ENCODE data around the gene PIP5K1C. TPM values are rescaled to one million over a fixed set of nuclear protein-coding genes. Genes with fewer than 3 reads are reported as not detected.

The PIP5K1C gene
- total RNA-seq, 3 donors from 2014 or later: 14.6 to 15.7 (median 15.7) TPM

DNA sequence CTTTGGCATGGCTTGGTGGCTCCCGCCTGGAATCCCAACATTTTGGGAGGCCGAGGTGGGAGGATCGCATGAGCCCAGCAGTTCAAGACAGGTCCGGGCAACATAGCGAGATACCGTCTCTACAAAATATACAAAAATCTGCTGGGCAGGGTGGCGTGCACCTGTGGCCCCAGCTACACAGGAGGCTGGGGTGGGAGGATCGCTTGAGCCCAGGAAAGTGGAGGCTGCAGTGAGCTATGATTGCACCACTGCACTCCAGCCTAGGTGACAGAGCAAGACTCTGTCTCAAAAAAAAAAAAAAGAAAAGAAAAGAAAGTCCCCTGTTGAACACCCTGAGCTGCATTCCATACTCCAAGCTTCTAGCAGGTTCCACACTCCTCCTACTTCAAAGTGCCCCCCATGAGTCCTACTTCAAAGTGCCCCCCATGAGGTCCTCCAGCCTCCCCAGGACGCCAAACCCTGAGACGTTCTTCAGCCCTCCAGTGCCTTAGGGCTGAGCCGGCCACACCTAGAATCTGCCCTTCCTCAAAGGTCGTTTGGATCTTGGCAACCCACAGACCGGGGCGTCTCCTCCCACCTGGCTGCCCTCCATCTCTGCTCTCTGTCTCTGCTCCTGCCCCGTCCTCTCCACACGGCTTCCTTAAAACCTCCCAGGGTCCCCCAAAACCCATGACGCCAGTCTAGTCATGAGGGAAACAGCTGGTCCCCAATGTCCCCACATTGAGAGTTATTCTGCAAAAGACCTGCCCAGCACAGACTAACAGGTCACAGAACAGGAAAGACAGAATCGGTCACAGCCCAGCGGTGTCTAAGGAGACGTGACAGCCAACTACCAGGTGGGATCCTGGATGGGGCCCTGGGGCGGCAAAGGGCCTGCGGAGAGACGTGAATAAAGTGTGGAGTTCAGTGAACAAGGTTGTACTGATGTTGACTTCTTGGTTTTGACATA is 12.7 kb upstream of the PIP5K1C start:
- Histone ChIP-seq H3K4me1 (peaks cover 0 to 8% of the 10 kb centered on the region in 2 donors), H3K9me3 (no peaks in the 10 kb centered on the region), H3K27me3 (no peaks in the 10 kb centered on the region), H3K27ac (peak overlapping the region; percentile 66 to 76), H3K4me3 (peak overlapping the region in 2 of 3 donors; percentile 7 to 18), H3K36me3 (no peaks in the 10 kb centered on the region)
- no peak for TF ChIP-seq CTCF (IDR thresholded peaks at IDR 0.05)
- no peak for TF ChIP-seq POLR2A (IDR thresholded peaks at IDR 0.05)
- TF ChIP-seq POLR2AphosphoS5 (IDR thresholded peaks at IDR 0.05): no peak
- intact Hi-C loops (cut with DNase I; ENCODE audit: low total_unique reads): no loop called here
- no peak for DNase-seq (ENCODE audit: low spot score in 2 of 2)

DNA sequence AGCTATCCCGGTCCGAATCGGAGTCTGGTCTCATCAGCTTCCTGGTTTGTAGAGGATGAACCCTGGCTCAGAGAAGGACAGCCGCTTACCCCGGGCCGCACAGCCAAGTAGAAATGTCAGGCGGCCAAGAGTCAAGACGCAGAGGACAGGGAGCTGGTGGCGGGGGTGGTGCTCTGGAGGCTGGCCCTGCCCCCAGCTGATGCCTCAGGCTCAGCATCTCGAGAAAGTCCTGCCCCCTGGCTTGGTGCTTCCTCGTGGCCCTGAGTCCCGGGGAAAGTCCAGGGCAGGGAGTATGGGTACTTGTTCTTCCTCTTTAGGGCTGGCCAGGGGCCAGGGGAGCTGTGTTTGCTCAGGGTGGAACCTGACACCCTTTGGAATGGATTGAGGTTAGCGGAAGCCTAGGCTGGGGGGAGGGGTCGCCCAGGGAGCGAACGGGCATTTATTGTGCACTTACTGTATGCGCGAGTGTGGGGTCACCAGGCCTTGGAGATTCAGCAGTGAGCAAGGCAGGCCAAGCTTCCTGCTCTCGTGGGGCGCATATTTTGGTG is 10.1 kb upstream of the PIP5K1C start:
- intact Hi-C loops (cut with DNase I; ENCODE audit: low total_unique reads): no loop called here
- H3K9me3 ChIP-seq: no peaks in the 10 kb centered on the region
- H3K4me1 ChIP-seq: peaks cover 0 to 8% of the 10 kb centered on the region in 2 donors
- DNase-seq (ENCODE audit: low spot score in 2 of 2): peak; percentile 74 to 93
- TF ChIP-seq POLR2AphosphoS5 (IDR thresholded peaks at IDR 0.05) (peak in 1 of 3 donors; percentile 23), CTCF (IDR thresholded peaks at IDR 0.05) (no peak), POLR2A (IDR thresholded peaks at IDR 0.05) (no peak)
- no peaks in the 10 kb centered on the region for H3K36me3 ChIP-seq
- no peaks in the 10 kb centered on the region for H3K27me3 ChIP-seq
- H3K4me3 ChIP-seq: no peak overlapping the region
- peak overlapping the region; percentile 55 for H3K27ac ChIP-seq

GRCh38 chr19:3708207-3708931 is 8.1 kb upstream of the PIP5K1C start, which contains the start of gene TJP3:
Gene TJP3, plus strand, starts transcription at chr19:3708384. Its CDS starts 20,049 bp downstream, at chr19:3728433.
- no peaks in the 10 kb centered on the region for H3K36me3 ChIP-seq
- no peaks in the 10 kb centered on the region for H3K27me3 ChIP-seq
- peak; percentile 79 to 84 for DNase-seq (ENCODE audit: low spot score in 2 of 2)
- H3K27ac ChIP-seq: peak within 1 kb of the TSS; percentile 84 to 95
- no peaks in the 10 kb centered on the region for H3K9me3 ChIP-seq
- peaks cover 0 to 8% of the 10 kb centered on the region in 2 donors for H3K4me1 ChIP-seq
- TF ChIP-seq POLR2A (IDR thresholded peaks at IDR 0.05) (peak; percentile 32), POLR2AphosphoS5 (IDR thresholded peaks at IDR 0.05) (peak in 1 of 3 donors; percentile 47), CTCF (IDR thresholded peaks at IDR 0.05) (peak in 1 of 3 donors; percentile 10)
- intact Hi-C loops (cut with DNase I; ENCODE audit: low total_unique reads): no loop called here
- peak within 1 kb of the TSS in 2 of 3 donors; percentile 53 to 62 for H3K4me3 ChIP-seq

- intact Hi-C loops (cut with DNase I; ENCODE audit: low total_unique reads): no loop called here
- H3K27me3 ChIP-seq: no peaks in the 10 kb centered on the region
- peaks cover 0 to 7% of the 10 kb centered on the region in 2 donors for H3K4me1 ChIP-seq
- no peaks in the 10 kb centered on the region for H3K9me3 ChIP-seq
- no peak for TF ChIP-seq POLR2AphosphoS5 (IDR thresholded peaks at IDR 0.05)
- TF ChIP-seq POLR2A (IDR thresholded peaks at IDR 0.05): no peak
- TF ChIP-seq CTCF (IDR thresholded peaks at IDR 0.05): no peak
- H3K4me3 ChIP-seq: peak overlapping the region in 2 of 3 donors; percentile 53 to 62
- no peaks in the 10 kb centered on the region for H3K36me3 ChIP-seq
- peak overlapping the region; percentile 84 to 95 for H3K27ac ChIP-seq
- DNase-seq (ENCODE audit: low spot score in 2 of 2): no peak
These were observed 7.6 kb upstream of the PIP5K1C start for GRCh38 chr19:3707868-3708206.

All from breast epithelium (tissue), 4 donors.